GM23338 (cell line): ENCODE results near the gene HPS5. TPM values are rescaled to one million over a fixed set of nuclear protein-coding genes. Genes with fewer than 3 reads are reported as not detected.

ENCODE experiments used
- ATAC-seq: fragments of 200-7000 bp; cut with Tn5 transposase; 3 replicates; pipeline ENCODE4 v1.9.1; 2020
- DNase-seq: peaks from one replicate; pipeline ENCODE4 v3.0.0-alpha.2; 2015; ENCODE audit warnings: low spot score
- H2AFZ ChIP-seq: fragments of 200-600 bp; sonication (generic); 2 replicates; pipeline ENCODE4 v1.8.0; 2016; ENCODE audit warnings: antibody characterized with exemption, mild to moderate bottlenecking, moderate library complexity
- H3F3A ChIP-seq: fragments of 200-600 bp; sonication (generic); replicated peaks from 2 replicates; pipeline ENCODE4 v1.8.0; 2017; ENCODE audit warnings: antibody characterized with exemption, mixed run types, low read depth
- H3K27ac ChIP-seq: fragments of 200-600 bp; sonication (generic); 2 replicates; pipeline ENCODE4 v1.6.1; 2016; ENCODE audit warnings: low read depth
- H3K27me3 ChIP-seq: fragments of 200-600 bp; sonication (generic); 2 replicates; pipeline ENCODE4 v1.8.0; 2016; ENCODE audit warnings: mild to moderate bottlenecking, mixed run types, moderate library complexity; ENCODE audit not compliant: insufficient read depth
- H3K36me3 ChIP-seq: fragments of 200-600 bp; sonication (generic); 2 replicates; pipeline ENCODE4 v1.8.0; 2016; ENCODE audit warnings: mild to moderate bottlenecking; ENCODE audit not compliant: insufficient read depth
- H3K4me1 ChIP-seq: fragments of 200-600 bp; sonication (generic); 2 replicates; pipeline ENCODE4 v1.8.0; 2016; ENCODE audit warnings: mild to moderate bottlenecking, moderate library complexity; ENCODE audit not compliant: insufficient read depth
- H3K4me2 ChIP-seq: fragments of 200-600 bp; sonication (generic); 2 replicates; pipeline ENCODE4 v1.7.1; 2017; ENCODE audit warnings: mixed run types
- H3K4me3 ChIP-seq: fragments of 200-600 bp; sonication (generic); 2 replicates; pipeline ENCODE4 v1.6.1; 2016; ENCODE audit warnings: mixed run types
- H3K79me2 ChIP-seq: fragments of 200-600 bp; sonication (generic); replicated peaks from 2 replicates; pipeline ENCODE4 v1.8.0; 2017; ENCODE audit warnings: mild to moderate bottlenecking; ENCODE audit not compliant: insufficient read depth
- H3K9me2 ChIP-seq: fragments of 200-600 bp; sonication (generic); 2 replicates; pipeline ENCODE4 v1.8.0; 2017; ENCODE audit not compliant: insufficient read depth
- H4K20me1 ChIP-seq: fragments of 200-600 bp; sonication (generic); replicated peaks from 2 replicates; pipeline ENCODE4 v1.8.0; 2017; ENCODE audit warnings: mild to moderate bottlenecking; ENCODE audit not compliant: insufficient read depth
- H3K27ac Mint-ChIP-seq: 2 replicates; pipeline ENCODE4 v1.8.0; 2020; ENCODE audit warnings: inconsistent platforms, mild to moderate bottlenecking, moderate library complexity, mixed read lengths
- H3K27me3 Mint-ChIP-seq: 3 replicates; pipeline ENCODE4 v1.8.0; 2022; ENCODE audit warnings: low read depth, mild to moderate bottlenecking, moderate library complexity, mixed read lengths, inconsistent platforms; ENCODE audit not compliant: insufficient read depth, poor library complexity
- H3K36me3 Mint-ChIP-seq: 3 replicates; pipeline ENCODE4 v1.8.0; 2021; ENCODE audit warnings: low read depth, mild to moderate bottlenecking, inconsistent platforms, moderate library complexity, mixed read lengths
- H3K4me1 Mint-ChIP-seq: 3 replicates; pipeline ENCODE4 v1.8.0; 2020; ENCODE audit warnings: mild to moderate bottlenecking, inconsistent platforms, mixed read lengths
- H3K4me3 Mint-ChIP-seq: 3 replicates; pipeline ENCODE4 v1.8.0; 2021; ENCODE audit warnings: moderate library complexity, mild to moderate bottlenecking, inconsistent platforms, mixed read lengths
- H3K9me3 Mint-ChIP-seq: 3 replicates; pipeline ENCODE4 v1.8.0; 2020; ENCODE audit warnings: moderate library complexity, mild to moderate bottlenecking, inconsistent platforms, mixed read lengths
- CREB1 ChIP-seq: fragments of 250-450 bp; sonication (Bioruptor Pico); IDR thresholded peaks from 2 replicates; pipeline ENCODE4 v1.5.0; 2020; ENCODE audit warnings: low read depth, mild to moderate bottlenecking, moderate library complexity
- EZH2 ChIP-seq: fragments of 200-600 bp; sonication (generic); IDR thresholded peaks from one replicate; pipeline ENCODE4 v1.8.0; 2017; ENCODE audit warnings: antibody characterized with exemption, mild to moderate bottlenecking, low read depth; ENCODE audit not compliant: unreplicated experiment
- JUNB ChIP-seq: IDR thresholded peaks from one replicate; pipeline ENCODE4 v1.6.1; 2016; ENCODE audit warnings: antibody characterized with exemption; ENCODE audit not compliant: unreplicated experiment
- NANOG ChIP-seq: IDR thresholded peaks from 2 replicates; pipeline ENCODE4 v1.6.1; 2016; ENCODE audit warnings: antibody characterized with exemption, borderline replicate concordance
- STAT1 ChIP-seq: IDR thresholded peaks from one replicate; pipeline ENCODE4 v1.6.1; 2016; ENCODE audit warnings: antibody characterized with exemption; ENCODE audit not compliant: unreplicated experiment
- ZNF114 ChIP-seq: fragments of 250-450 bp; sonication (Bioruptor Pico); IDR thresholded peaks from 2 replicates; pipeline ENCODE4 v1.5.0; 2020; ENCODE audit warnings: mild to moderate bottlenecking, moderate library complexity
- ZNF462 ChIP-seq: fragments of 250-450 bp; sonication (Bioruptor Pico); IDR thresholded peaks from 2 replicates; pipeline ENCODE4 v1.5.0; 2020; ENCODE audit warnings: mild to moderate bottlenecking, moderate library complexity
- polyA plus RNA-seq: library from polyadenylated mRNA; unstranded; fragments of >200 nt; fragmentation: Nextera tagmentation; extraction: Ambion mirVana; gene quantifications from 2 replicates; pipeline ENCODE4 v1.2.1, GENCODE V29; 2016
- total RNA-seq: library from RNA; depleted of rRNA; stranded (reverse); fragments of >200 nt; shearing (Covaris generic); gene quantifications from 2 replicates; pipeline ENCODE4 v1.2.3, GENCODE V29; 2014
- TF ChIP-seq, protein P1 (sequence below): IDR thresholded peaks from one replicate; pipeline ENCODE4 v1.6.1; 2018; ENCODE audit warnings: antibody characterized with exemption; ENCODE audit not compliant: unreplicated experiment
- TF ChIP-seq, protein P2 (sequence below), 2 experiments: fragments of 200-600 bp in 1 of 2; sonication (generic) in 1 of 2; conservative IDR thresholded peaks; 2 replicates each; pipeline versions ENCODE4 v1.5.1 to v1.6.1; 2016 to 2017; ENCODE audit warnings: antibody characterized with exemption in 2 of 2, low read depth in 2 of 2, mild to moderate bottlenecking in 2 of 2, moderate library complexity in 1 of 2

HPS5 gene
- total and polyA plus RNA-seq, 2 experiments from 2014 or later: 11.5 to 18.6 TPM

DNA sequence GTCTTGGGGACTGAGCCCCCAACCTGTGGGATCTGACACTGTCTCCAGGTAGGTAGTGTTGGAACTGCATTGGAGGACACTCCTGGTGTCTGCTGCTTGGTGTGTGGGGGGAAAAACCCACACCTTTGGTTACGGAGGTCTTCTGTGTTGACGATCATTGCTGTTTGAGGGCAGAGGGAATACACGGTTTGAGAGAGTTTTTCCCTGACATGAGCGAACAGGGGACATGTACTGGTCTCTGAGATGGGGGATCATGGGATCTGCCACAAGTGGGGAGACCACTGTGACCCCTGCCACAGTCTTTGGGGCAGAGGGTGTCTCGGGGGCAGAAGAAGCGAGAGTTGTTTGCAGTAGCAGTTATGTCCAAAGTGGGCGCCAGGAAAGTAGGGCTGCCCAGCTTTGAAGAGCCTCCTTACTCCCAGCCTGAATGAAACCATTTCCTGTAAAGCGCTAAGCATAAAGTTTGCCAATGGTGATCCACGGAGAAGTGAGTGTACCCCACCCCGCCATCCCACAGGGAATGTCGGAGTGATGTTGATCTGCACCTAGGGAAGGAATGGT is 68.1 kb downstream of the HPS5 start:
- H3K27ac ChIP-seq: no peak overlapping the region
- no peaks in the 10 kb centered on the region for H3F3A ChIP-seq
- Mint-ChIP-seq H3K27ac (no peak overlapping the region), H3K9me3 (no peaks in the 10 kb centered on the region), H3K4me1 (no peaks in the 10 kb centered on the region), H3K27me3 (peaks cover 6% of the 10 kb centered on the region), H3K36me3 (no peaks in the 10 kb centered on the region), H3K4me3 (no peak overlapping the region)
- TF ChIP-seq ZNF114 (CRISPR knock-in tag) (no peak), JUNB (no peak), NANOG (no peak), STAT1 (no peak)
- TF ChIP-seq, protein P1, sequence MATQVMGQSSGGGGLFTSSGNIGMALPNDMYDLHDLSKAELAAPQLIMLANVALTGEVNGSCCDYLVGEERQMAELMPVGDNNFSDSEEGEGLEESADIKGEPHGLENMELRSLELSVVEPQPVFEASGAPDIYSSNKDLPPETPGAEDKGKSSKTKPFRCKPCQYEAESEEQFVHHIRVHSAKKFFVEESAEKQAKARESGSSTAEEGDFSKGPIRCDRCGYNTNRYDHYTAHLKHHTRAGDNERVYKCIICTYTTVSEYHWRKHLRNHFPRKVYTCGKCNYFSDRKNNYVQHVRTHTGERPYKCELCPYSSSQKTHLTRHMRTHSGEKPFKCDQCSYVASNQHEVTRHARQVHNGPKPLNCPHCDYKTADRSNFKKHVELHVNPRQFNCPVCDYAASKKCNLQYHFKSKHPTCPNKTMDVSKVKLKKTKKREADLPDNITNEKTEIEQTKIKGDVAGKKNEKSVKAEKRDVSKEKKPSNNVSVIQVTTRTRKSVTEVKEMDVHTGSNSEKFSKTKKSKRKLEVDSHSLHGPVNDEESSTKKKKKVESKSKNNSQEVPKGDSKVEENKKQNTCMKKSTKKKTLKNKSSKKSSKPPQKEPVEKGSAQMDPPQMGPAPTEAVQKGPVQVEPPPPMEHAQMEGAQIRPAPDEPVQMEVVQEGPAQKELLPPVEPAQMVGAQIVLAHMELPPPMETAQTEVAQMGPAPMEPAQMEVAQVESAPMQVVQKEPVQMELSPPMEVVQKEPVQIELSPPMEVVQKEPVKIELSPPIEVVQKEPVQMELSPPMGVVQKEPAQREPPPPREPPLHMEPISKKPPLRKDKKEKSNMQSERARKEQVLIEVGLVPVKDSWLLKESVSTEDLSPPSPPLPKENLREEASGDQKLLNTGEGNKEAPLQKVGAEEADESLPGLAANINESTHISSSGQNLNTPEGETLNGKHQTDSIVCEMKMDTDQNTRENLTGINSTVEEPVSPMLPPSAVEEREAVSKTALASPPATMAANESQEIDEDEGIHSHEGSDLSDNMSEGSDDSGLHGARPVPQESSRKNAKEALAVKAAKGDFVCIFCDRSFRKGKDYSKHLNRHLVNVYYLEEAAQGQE: no peak
- H3K79me2 ChIP-seq: no peaks in the 10 kb centered on the region
- H3K4me1 ChIP-seq: no peaks in the 10 kb centered on the region
- no peak overlapping the region for H3K4me3 ChIP-seq
- H3K36me3 ChIP-seq: no peaks in the 10 kb centered on the region
- H3K27me3 ChIP-seq: no peaks in the 10 kb centered on the region
- ATAC-seq (no peak), DNase-seq (no peak)
- H3K9me2 ChIP-seq: peaks cover 6% of the 10 kb centered on the region; the same call in 1 of the 2 replicates
- H4K20me1 ChIP-seq: no peaks in the 10 kb centered on the region
- no peak overlapping the region for H3K4me2 ChIP-seq
- H2AFZ ChIP-seq: no peak overlapping the region

DNA sequence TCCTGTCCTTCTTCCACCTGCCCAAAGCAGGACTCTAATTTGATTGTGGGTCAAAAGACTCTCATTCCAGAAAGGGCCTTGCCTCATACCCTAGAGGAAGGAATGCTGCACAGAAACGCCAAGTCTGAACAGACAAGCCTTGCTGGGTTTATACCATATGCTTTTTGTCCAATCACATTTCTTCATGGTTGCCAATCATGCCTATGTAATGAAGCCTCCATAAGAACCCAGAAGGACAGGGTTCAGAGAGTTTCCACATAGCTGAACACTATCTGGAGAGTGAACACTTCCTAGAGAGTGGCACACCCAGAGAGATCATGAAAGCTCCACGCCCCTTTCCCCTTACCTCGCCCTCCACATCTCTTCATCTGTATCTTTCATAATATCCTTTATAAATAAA is 68.7 kb downstream of the HPS5 start:
- Mint-ChIP-seq H3K27me3 (peaks cover 6% of the 10 kb centered on the region), H3K4me1 (no peaks in the 10 kb centered on the region), H3K27ac (no peak overlapping the region), H3K36me3 (no peaks in the 10 kb centered on the region), H3K4me3 (no peak overlapping the region), H3K9me3 (no peaks in the 10 kb centered on the region)
- no peak for DNase-seq
- Histone ChIP-seq H3K36me3 (no peaks in the 10 kb centered on the region), H3K4me1 (no peaks in the 10 kb centered on the region), H3K79me2 (no peaks in the 10 kb centered on the region), H3K27me3 (no peaks in the 10 kb centered on the region), H3K4me2 (no peak overlapping the region), H3F3A (no peaks in the 10 kb centered on the region), H3K9me2 (peaks cover 6% of the 10 kb centered on the region; the same call in 1 of the 2 replicates), H2AFZ (no peak overlapping the region), H3K4me3 (no peak overlapping the region), H4K20me1 (no peaks in the 10 kb centered on the region), H3K27ac (no peak overlapping the region)
- no peak for TF ChIP-seq EZH2
- no peak for TF ChIP-seq JUNB
- no peak for TF ChIP-seq ZNF462
- TF ChIP-seq STAT1: no peak
- TF ChIP-seq ZNF114 (CRISPR knock-in tag): no peak
- TF ChIP-seq, protein P2, sequence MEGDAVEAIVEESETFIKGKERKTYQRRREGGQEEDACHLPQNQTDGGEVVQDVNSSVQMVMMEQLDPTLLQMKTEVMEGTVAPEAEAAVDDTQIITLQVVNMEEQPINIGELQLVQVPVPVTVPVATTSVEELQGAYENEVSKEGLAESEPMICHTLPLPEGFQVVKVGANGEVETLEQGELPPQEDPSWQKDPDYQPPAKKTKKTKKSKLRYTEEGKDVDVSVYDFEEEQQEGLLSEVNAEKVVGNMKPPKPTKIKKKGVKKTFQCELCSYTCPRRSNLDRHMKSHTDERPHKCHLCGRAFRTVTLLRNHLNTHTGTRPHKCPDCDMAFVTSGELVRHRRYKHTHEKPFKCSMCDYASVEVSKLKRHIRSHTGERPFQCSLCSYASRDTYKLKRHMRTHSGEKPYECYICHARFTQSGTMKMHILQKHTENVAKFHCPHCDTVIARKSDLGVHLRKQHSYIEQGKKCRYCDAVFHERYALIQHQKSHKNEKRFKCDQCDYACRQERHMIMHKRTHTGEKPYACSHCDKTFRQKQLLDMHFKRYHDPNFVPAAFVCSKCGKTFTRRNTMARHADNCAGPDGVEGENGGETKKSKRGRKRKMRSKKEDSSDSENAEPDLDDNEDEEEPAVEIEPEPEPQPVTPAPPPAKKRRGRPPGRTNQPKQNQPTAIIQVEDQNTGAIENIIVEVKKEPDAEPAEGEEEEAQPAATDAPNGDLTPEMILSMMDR (conservative IDR thresholded peaks at IDR 0.05; ENCODE audit: low read depth in 2 of 2): no peak
- TF ChIP-seq CREB1: no peak
- ATAC-seq: no peak
